Embryonic facial prominence (tissue), 1 donor: ENCODE data around the gene PCDHA4.
"Not testable (repeated sequence)": the region's sequence is repeated elsewhere in the genome, so short reads cannot be mapped to it uniquely, and the experiment has no call there.

Experiments used
- DNase-seq: peaks from one replicate; pipeline ENCODE4 v3.0.0-alpha.2; 2016; ENCODE audit errors: extremely low spot score

Gene PCDHA4

DNA sequence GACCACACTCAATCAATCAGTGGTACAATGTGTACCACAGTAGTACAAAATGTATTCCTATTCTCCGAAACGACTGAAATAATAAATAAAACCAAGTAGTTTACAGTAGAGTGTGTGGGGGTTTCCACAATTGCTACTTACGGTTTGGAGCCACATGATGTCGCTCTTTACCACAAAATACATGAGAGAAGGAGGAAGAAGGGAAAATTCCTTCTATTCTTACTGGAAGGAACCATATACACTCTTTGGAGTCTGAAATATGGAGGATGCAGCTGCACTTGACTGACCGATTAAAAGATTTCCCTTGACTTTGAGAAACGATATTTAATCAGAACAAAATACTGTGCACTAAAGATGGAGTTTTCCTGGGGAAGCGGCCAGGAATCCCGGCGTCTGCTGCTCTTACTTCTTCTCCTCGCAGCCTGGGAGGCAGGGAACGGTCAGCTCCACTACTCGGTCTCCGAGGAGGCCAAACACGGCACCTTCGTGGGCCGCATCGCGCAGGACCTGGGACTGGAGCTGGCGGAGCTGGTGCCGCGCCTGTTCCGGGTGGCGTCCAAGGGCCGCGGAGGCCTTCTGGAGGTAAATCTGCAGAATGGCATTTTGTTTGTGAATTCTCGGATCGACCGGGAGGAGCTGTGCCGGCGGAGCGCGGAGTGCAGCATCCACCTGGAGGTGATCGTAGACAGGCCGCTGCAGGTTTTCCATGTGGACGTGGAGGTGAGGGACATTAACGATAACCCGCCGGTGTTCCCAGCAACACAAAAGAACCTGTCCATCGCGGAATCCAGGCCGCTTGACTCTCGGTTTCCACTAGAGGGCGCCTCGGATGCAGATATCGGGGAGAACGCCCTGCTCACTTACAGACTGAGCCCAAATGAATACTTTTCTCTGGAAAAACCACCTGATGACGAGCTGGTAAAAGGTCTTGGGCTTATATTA is at the start of gene PCDHA4:
Gene PCDHA4, plus strand, starts transcription at position 235 of the 942 bp plus-strand sequence.
- DNase-seq, result no peak

- no peak for DNase-seq
Measured at GRCh38 chr5:140764177-140764973, 42.5 kb upstream of the PCDHA4 start.

DNA sequence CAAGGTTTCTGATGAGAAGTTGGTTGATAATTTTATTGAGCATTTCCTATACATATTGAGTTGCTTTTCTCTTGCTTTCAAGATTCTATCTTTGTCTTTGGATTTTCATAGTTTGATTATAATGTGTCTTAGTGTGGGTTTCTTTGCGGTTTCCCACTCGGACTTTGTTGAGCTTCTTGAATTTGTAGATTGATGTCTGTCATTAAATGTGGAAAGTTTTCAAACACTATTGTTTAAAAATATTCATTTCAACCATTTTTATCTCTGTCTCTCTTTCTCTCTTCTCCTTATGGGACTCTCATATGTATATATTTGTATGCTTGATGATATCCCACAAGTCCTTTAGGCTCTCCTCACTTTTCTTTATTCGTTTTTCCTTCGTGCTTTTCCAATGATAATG is 39.4 kb upstream of the PCDHA4 start:
- no peak for DNase-seq

- no peak for DNase-seq
Measured at GRCh38 chr5:140780512-140780911, 26.4 kb upstream of the PCDHA4 start.

GRCh38 chr5:140785905-140786686 is 20.8 kb upstream of the PCDHA4 start, which contains the start of gene PCDHA1:
Gene PCDHA1, plus strand, starts transcription at chr5:140786140.
- DNase-seq, result no peak

GRCh38 chr5:140787422-140787821 is 19.4 kb upstream of the PCDHA4 start:
- DNase-seq, result not testable (repeated sequence)

- not testable (repeated sequence) for DNase-seq
Measured at GRCh38 chr5:140787849-140788504, 18.9 kb upstream of the PCDHA4 start.

GRCh38 chr5:140791089-140791488 is 15.8 kb upstream of the PCDHA4 start:
- no peak for DNase-seq

DNA sequence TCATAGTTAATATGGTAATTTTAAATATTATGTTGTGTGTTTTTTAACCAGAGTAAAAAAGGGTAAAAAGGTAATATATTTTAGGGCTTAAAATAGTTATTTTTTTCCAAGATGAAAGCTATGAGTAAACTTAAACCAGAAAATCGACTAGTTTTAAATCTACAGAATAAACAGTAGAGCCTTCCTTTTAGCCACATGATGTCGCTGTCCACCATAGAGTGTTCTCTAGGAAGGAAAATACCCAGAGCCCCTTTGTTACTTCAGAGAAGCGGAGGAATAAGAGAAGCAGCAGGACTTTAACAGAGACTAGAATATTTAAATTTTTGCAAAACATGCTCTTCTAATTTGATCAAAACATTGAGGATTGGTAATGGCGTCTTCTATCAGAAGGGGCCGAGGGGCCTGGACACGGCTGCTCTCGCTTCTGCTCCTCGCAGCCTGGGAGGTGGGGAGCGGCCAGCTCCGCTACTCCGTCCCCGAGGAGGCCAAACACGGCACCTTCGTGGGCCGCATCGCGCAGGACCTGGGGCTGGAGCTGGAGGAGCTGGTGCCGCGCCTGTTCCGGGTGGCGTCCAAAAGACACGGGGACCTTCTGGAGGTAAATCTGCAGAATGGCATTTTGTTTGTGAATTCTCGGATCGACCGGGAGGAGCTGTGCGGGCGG is 12.1 kb upstream of the PCDHA4 start, which contains the start of gene PCDHA2:
Gene PCDHA2, plus strand, starts transcription at position 258 of the 664 bp plus-strand sequence.
- no peak for DNase-seq

GRCh38 chr5:140795259-140795641 is 11.6 kb upstream of the PCDHA4 start:
- no peak for DNase-seq

GRCh38 chr5:140796072-140796717 is 10.7 kb upstream of the PCDHA4 start:
- DNase-seq, result not testable (repeated sequence)

DNA sequence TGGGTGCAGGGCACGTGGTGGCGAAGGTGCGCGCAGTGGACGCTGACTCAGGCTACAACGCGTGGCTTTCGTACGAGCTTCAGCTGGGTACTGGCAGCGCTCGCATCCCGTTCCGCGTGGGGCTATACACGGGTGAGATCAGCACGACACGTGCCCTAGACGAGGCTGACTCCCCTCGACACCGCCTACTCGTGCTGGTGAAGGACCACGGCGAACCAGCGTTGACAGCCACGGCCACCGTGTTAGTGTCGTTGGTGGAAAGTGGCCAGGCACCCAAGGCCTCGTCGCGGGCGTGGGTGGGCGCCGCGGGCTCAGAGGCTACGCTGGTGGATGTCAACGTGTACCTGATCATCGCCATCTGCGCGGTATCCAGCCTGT is 10.2 kb upstream of the PCDHA4 start:
- no peak for DNase-seq

GRCh38 chr5:140800816-140801493 is 5.9 kb upstream of the PCDHA4 start, which contains the start of gene PCDHA3:
Gene PCDHA3, plus strand, starts transcription at chr5:140801057.
- no peak for DNase-seq

GRCh38 chr5:140801494-140801841 is 5.4 kb upstream of the PCDHA4 start:
- no peak for DNase-seq

DNA sequence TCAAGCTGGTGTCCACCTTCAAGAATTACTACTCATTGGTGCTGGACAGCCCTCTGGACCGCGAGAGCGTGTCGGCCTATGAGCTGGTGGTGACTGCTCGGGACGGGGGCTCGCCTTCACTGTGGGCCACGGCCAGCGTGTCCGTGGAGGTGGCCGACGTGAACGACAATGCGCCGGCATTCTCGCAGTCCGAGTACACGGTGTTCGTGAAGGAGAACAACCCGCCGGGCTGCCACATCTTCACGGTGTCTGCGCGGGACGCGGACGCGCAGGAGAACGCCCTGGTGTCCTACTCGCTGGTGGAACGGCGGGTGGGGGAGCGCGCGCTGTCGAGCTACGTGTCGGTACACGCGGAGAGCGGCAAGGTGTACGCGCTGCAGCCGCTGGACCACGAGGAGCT is 4.5 kb upstream of the PCDHA4 start:
- DNase-seq, result not testable (repeated sequence)

DNA sequence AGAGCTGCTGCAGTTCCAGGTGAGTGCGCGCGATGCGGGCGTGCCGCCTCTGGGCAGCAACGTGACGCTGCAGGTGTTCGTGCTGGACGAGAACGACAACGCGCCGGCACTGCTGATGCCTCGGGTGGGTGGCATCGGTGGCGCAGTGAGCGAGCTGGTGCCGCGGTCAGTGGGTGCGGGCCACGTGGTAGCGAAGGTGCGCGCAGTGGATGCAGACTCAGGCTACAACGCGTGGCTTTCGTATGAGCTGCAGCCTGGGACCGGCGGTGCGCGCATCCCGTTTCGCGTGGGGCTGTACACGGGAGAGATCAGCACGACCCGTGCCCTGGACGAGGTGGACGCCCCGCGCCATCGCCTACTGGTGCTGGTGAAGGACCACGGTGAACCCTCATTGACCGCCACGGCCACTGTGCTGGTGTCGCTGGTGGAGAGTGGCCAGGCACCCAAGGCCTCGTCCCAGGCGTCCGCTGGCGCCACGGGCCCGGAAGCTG is 4.0 kb upstream of the PCDHA4 start:
- no peak for DNase-seq

DNA sequence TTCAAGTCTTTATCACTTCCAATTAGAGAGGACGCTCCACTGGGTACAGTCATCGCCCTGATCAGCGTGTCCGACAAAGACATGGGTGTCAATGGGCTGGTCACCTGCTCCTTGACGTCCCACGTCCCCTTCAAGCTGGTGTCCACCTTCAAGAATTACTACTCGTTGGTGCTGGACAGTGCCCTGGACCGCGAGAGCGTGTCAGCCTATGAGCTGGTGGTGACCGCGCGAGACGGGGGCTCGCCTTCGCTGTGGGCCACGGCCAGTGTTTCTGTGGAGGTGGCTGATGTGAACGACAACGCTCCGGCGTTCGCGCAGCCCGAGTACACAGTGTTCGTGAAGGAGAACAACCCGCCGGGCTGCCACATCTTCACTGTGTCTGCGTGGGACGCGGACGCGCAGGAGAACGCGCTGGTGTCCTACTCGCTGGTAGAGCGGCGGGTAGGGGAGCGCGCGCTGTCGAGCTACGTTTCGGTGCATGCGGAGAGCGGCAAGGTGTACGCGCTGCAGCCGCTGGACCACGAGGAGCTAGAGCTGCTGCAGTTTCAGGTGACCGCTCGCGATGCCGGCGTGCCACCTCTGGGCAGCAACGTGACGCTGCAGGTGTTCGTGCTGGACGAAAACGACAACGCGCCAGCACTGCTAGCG is 1.5 kb downstream of the PCDHA4 start:
- DNase-seq, result not testable (repeated sequence)

DNA sequence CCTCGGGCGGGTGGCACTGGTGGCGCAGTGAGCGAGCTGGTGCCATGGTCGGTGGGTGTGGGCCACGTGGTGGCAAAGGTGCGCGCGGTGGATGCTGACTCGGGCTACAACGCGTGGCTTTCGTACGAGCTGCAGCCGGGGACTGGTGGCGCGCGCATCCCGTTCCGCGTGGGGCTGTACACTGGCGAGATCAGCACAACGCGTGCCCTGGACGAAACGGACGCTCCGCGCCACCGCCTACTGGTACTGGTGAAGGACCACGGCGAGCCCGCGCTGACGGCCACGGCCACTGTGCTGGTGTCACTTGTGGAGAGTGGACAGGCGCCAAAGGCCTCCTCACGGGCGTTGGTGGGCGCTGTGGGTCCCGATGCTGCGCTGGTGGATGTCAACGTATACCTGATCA is 2.0 kb downstream of the PCDHA4 start:
- no peak for DNase-seq
